OCI-LY7 (cell line): Measurements from ENCODE around the gene VWA7. TPM values are rescaled to one million over a fixed set of nuclear protein-coding genes. Genes with fewer than 3 reads are reported as not detected.

Experiments used
- BruUV-seq: library from RNA; stranded (reverse); fragments of 400-500 nt; replicated peaks from 2 replicates; lab custom pipeline; 2021; lab: Mats Ljungman, UMichigan
- CTCF ChIA-PET: fragments of 300-600 bp; sonication (Branson Sonifier 250); formaldehyde crosslinking; loops from one replicate; lab custom pipeline; 2022; ENCODE audit warnings: antibody characterized with exemption; ENCODE audit not compliant: unreplicated experiment; lab: Charles Lee
- POLR2A ChIA-PET: fragments of 300-600 bp; sonication (Branson Sonifier 250); formaldehyde crosslinking; loops from one replicate; lab custom pipeline; 2022; ENCODE audit warnings: antibody characterized with exemption; lab: Charles Lee
- DNase-seq: peaks from one replicate; pipeline ENCODE4 v3.0.0-alpha.2; 2015; ENCODE audit warnings: low spot score
- H2AFZ ChIP-seq: fragments of 200-600 bp; sonication (generic), shearing (Covaris generic); 2 replicates; pipeline ENCODE4 v1.6.1; 2014; ENCODE audit warnings: mild to moderate bottlenecking, antibody characterized with exemption, low read length, moderate library complexity
- H3K27ac ChIP-seq: fragments of 200-600 bp; sonication (generic); 2 replicates; pipeline ENCODE4 v1.5.1; 2014; ENCODE audit warnings: mixed run types, low read depth, mild to moderate bottlenecking, moderate library complexity, low read length, inconsistent platforms; ENCODE audit not compliant: poor library complexity, severe bottlenecking
- H3K36me3 ChIP-seq: fragments of 200-600 bp; sonication (generic); 2 replicates; pipeline ENCODE4 v1.6.1; 2014; ENCODE audit warnings: mild to moderate bottlenecking, antibody characterized with exemption, low read length, moderate library complexity, mixed read lengths; ENCODE audit not compliant: insufficient read depth
- H3K4me1 ChIP-seq: fragments of 200-600 bp; sonication (generic); 2 replicates; pipeline ENCODE4 v1.5.1; 2014; ENCODE audit warnings: mild to moderate bottlenecking, low read length; ENCODE audit not compliant: insufficient read depth, poor library complexity, severe bottlenecking
- H3K4me2 ChIP-seq: fragments of 200-600 bp; sonication (generic); 2 replicates; pipeline ENCODE4 v1.6.1; 2014; ENCODE audit warnings: mild to moderate bottlenecking, low read length
- H3K4me3 ChIP-seq: fragments of 200-600 bp; sonication (generic); 2 replicates; pipeline ENCODE4 v1.5.1; 2014; ENCODE audit warnings: mild to moderate bottlenecking, low read depth, low read length; ENCODE audit not compliant: poor library complexity, severe bottlenecking
- H3K79me2 ChIP-seq: fragments of 200-600 bp; sonication (generic); 2 replicates; pipeline ENCODE4 v1.6.1; 2016; ENCODE audit warnings: low read depth, mild to moderate bottlenecking, low read length, moderate library complexity, mixed read lengths; ENCODE audit not compliant: insufficient read depth
- H3K9me2 ChIP-seq: fragments of 200-600 bp; sonication (generic); 2 replicates; pipeline ENCODE4 v1.6.1; 2016; ENCODE audit warnings: mild to moderate bottlenecking, low read length, mixed read lengths; ENCODE audit not compliant: insufficient read depth
- H3K9me3 ChIP-seq: fragments of 200-600 bp; sonication (generic); 2 replicates; pipeline ENCODE4 v1.6.1; 2014; ENCODE audit warnings: mild to moderate bottlenecking, mixed run types, low read length, mixed read lengths
- H4K20me1 ChIP-seq: fragments of 200-600 bp; sonication (generic); 2 replicates; pipeline ENCODE4 v1.6.1; 2014; ENCODE audit warnings: mild to moderate bottlenecking, antibody characterized with exemption, low read length, moderate library complexity, mixed read lengths; ENCODE audit not compliant: insufficient read depth
- CTCF ChIP-seq: fragments of 200-600 bp; sonication (generic); conservative IDR thresholded peaks from 2 replicates; pipeline ENCODE4 v1.5.1; 2014; ENCODE audit warnings: mild to moderate bottlenecking, antibody characterized with exemption, low read length, moderate library complexity, mixed read lengths
- EZH2phosphoT487 ChIP-seq: fragments of 200-600 bp; sonication (generic); IDR thresholded peaks from 2 replicates; pipeline ENCODE4 v1.6.1; 2018; ENCODE audit warnings: low read depth, borderline replicate concordance, mild to moderate bottlenecking, mixed run types, antibody characterized with exemption, low read length, moderate library complexity, mixed read lengths
- intact Hi-C: fragments of 100-400 bp; cut with micrococcal nuclease; formaldehyde crosslinking; loops from one replicate; pipeline ENCODE4 v1.10.0; 2022; ENCODE audit not compliant: unreplicated experiment
- total RNA-seq, 2 experiments: library from RNA; depleted of rRNA in 1 of 2; stranded (reverse); fragments of >200 nt in 1 of 2; shearing (Covaris generic) in 1 of 2; gene quantifications; 2 replicates each; pipeline ENCODE4 v1.2.3, GENCODE V29; 2014 to 2022

VWA7 gene
- total RNA-seq, 2 experiments from 2014 or later: 2.2 to 6.5 TPM

GRCh38 chr6:31779908-31780307 lies 2.8 kb upstream of the VWA7 start:
- no peak for DNase-seq
- Histone ChIP-seq H3K4me1 (no peaks in the 10 kb centered on the region), H3K4me2 (no peak overlapping the region), H3K4me3 (no peak overlapping the region), H3K9me2 (no peaks in the 10 kb centered on the region), H3K9me3 (no peaks in the 10 kb centered on the region), H3K36me3 (peaks cover 73% of the 10 kb centered on the region), H3K79me2 (no peaks in the 10 kb centered on the region), H2AFZ (no peak overlapping the region), H3K27ac (no peak overlapping the region), H4K20me1 (no peaks in the 10 kb centered on the region; the same call in 1 of the 2 replicates)
- ChIA-PET CTCF (no interaction called here), POLR2A (interaction anchor here (1.0 kb wide), 1 partner anchor 27 kb away, joined by 3 read pairs; the partner anchor contains the start of gene LSM2)
- no TSS peak for BruUV-seq
- TF ChIP-seq CTCF (no peak), EZH2phosphoT487 (no peak)
- intact Hi-C loops: no loop called here

GRCh38 chr6:31778999-31779885 lies 2.1 kb upstream of the VWA7 start:
- H3K79me2 ChIP-seq: no peaks in the 10 kb centered on the region
- H3K4me3 ChIP-seq: no peak overlapping the region
- intact Hi-C loops: no loop called here
- no peaks in the 10 kb centered on the region for H3K4me1 ChIP-seq
- H3K4me2 ChIP-seq: no peak overlapping the region
- H3K27ac ChIP-seq: no peak overlapping the region
- ChIA-PET CTCF (no interaction called here), POLR2A (interaction anchor here (1.0 kb wide), 1 partner anchor 28 kb away, joined by 3 read pairs; the partner anchor contains the start of gene LSM2)
- TF ChIP-seq CTCF (no peak), EZH2phosphoT487 (no peak)
- H3K36me3 ChIP-seq: peaks cover 66% of the 10 kb centered on the region
- no peaks in the 10 kb centered on the region for H3K9me2 ChIP-seq
- H4K20me1 ChIP-seq: no peaks in the 10 kb centered on the region; the same call in 1 of the 2 replicates
- H3K9me3 ChIP-seq: no peaks in the 10 kb centered on the region
- DNase-seq: no peak
- BruUV-seq: no TSS peak
- no peak overlapping the region for H2AFZ ChIP-seq

- no peak overlapping the region for H3K4me2 ChIP-seq
- H2AFZ ChIP-seq: no peak overlapping the region
- H4K20me1 ChIP-seq: no peaks in the 10 kb centered on the region; the same call in 1 of the 2 replicates
- intact Hi-C loops: no loop called here
- no peaks in the 10 kb centered on the region for H3K79me2 ChIP-seq
- no peak for DNase-seq
- peaks cover 56% of the 10 kb centered on the region for H3K36me3 ChIP-seq
- no peak overlapping the region for H3K4me3 ChIP-seq
- H3K4me1 ChIP-seq: no peaks in the 10 kb centered on the region
- H3K9me3 ChIP-seq: no peaks in the 10 kb centered on the region
- H3K27ac ChIP-seq: no peak overlapping the region
- no peaks in the 10 kb centered on the region for H3K9me2 ChIP-seq
- POLR2A ChIA-PET: no interaction called here
- BruUV-seq: TSS peak; percentile 59
- no peak for TF ChIP-seq EZH2phosphoT487
- no peak for TF ChIP-seq CTCF
- CTCF ChIA-PET: no interaction called here
Observed at GRCh38 chr6:31778193-31778592, 1.1 kb upstream of the VWA7 start.
